HG03469 (cell line): ENCODE data around the gene SARNP.
"Not testable (repeated sequence)": the region's sequence is repeated elsewhere in the genome, so short reads cannot be mapped to it uniquely, and the experiment has no call there.

Experiments
- ATAC-seq: cut with Tn5 transposase; IDR thresholded peaks from one replicate; pipeline ENCODE4 v1.9.1; 2021; ENCODE audit warnings: mild to moderate bottlenecking, moderate library complexity, moderate number of reproducible peaks; ENCODE audit not compliant: unreplicated experiment

Gene SARNP

DNA sequence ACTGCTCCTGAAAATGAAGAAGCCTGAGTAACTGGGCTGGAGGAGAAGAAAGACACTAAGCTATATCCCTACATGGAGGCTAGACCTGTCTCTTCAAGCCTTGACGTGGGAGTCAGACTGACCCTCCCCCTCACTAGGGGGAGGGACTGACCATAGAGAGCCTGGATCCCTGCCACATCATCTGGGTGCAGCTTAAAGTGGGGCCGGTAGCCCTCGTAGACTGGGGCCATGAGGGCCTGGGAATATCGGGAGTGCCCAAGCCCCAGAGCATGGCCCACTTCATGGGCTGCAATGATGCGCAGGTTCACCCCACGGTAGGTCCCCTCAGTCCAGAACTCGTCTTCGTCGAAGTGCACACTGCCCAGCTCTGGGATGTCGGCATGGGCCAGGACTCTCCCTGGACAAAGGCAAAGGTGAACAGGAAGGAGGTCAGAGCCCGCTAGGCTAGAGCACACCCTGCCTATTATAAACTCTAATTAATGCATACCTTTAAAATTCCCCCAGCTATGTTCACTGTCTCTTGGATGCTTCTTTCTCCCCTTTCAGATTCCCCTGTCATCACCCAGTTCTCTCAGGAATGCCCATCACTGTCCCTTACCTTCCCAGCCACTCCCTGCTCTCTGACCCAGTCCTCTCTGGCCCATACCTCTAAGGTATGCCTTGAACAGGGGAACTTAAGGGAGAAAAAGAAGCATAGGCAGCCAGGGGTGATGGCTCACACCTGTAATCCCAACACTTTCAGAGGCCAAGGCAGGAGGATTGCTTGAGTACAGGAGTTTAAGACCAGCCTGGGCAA is 22.0 kb upstream of the SARNP start:
- no peak for ATAC-seq

DNA sequence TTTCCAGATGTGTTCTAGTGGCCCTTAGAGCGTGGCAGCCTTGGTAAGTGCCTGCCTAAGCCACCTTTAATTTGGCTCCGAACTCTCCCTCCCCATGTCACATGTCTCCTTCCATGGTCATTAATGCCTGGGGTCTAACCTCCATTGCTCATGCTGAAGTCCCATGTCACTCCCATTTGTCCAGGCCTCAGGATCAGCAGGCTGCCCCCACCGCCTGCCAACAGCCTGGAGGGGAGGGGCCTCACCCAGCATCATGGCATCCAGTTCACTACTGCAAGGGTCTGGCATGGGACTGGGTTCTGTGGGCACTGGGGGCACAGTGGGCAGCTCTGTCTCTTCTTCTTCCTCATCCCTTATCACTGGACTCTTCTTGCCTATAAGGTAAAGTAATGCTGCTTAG is 20.8 kb upstream of the SARNP start:
- no peak for ATAC-seq

DNA sequence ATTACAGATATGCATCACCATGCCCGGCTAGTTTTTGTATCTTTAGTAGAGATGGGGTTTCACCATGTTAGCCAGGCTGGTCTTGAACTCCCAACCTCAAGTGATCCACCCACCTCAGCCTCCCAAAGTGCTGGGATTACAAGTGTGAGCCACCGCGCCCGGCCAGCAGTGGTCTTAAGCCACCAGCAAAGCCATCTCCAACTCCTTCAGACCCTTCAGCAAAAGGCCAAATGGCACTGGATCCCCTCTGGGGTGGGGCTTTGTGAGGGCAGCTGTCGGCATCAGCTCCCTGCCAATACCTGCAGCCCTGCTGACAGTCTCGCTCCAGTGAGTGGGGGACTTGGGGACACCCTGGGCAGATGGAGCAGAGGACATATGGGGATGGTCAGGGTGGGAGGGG is 16.9 kb upstream of the SARNP start:
- ATAC-seq = not testable (repeated sequence)

- ATAC-seq = no peak
Observed at GRCh38 chr12:55833056-55833455, 15.5 kb upstream of the SARNP start.

DNA sequence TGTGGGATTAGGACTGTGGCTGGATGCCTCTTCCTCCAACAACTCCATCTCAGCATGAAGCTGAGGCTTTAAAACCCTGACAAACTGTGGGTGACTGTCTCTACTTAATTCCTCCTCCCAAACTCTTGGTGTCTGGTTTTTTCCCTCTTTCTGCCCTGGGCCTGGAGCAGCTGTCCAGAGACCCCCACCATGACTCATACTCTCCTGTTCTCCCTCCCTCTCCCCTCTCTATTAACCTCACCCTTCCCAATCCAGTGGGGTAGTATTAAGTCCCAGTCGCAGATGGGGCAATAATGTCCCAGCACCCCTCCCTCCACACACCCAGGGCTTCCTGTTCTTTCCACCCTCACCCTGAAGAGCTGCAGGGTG is 13.9 kb upstream of the SARNP start:
- ATAC-seq = no peak

- no peak for ATAC-seq
Observed at GRCh38 chr12:55830601-55831446, 13.3 kb upstream of the SARNP start.

GRCh38 chr12:55829967-55830600 is 12.6 kb upstream of the SARNP start:
- ATAC-seq = peak; percentile 11

DNA sequence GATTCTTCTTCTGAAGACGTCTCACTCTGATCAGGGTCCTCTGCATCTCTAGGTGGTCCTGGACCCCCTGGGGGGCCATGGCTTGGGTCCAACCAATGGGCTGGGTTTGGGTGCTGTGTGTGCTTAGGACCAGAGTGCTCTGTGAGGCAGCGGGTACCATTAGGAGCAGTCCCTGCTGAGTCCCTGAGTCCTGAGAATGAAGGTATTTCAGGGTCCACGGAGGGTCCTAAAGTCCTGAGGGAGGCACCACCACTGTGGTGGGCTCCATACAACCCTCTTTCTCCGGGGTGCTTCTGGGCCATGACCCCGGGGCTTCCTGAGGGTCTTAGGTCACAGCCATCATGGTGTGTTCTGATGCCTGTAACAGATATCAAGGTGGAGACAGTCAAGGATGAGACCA is 10.8 kb upstream of the SARNP start:
- ATAC-seq = no peak

DNA sequence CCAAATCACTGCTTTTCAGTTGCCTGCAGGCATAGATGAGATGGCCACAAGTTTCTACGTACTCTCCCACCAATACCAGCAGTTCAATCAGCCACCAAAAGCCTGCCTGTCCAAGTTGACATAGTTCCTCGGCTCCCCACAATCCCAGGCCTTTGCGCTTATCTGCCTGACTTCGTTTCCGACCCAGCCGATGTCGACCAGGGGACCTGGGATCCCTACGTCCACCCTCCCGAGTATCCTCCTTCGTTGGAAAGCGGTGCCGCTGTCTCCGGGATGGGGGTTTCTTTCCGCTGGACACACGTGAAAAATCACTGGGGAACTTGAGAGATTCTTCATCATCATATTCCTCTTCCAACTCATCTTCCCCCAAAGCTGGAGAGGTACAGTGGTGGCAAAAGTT is 10.3 kb upstream of the SARNP start:
- ATAC-seq = no peak

DNA sequence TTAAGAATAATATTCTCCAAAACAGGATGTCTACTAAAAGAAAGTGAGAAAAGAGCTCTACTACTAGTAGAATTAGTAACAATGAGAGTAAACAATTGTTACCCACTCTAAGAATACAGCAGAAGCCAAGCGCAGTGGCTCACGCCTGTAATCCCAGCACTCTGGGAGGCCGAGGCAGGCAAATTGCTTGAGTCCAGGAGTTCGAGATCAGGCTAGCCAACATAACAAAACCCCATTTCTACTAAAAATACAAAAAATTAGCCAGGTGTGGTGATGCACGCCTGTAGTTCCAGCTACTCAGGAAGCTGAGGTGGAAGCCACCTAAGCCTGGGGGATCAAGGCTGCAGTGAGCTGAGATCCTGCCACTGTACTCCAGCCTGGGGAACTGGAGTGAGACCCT is 7.2 kb upstream of the SARNP start:
- ATAC-seq = no peak

GRCh38 chr12:55823419-55823818 is 5.9 kb upstream of the SARNP start:
- no peak for ATAC-seq

DNA sequence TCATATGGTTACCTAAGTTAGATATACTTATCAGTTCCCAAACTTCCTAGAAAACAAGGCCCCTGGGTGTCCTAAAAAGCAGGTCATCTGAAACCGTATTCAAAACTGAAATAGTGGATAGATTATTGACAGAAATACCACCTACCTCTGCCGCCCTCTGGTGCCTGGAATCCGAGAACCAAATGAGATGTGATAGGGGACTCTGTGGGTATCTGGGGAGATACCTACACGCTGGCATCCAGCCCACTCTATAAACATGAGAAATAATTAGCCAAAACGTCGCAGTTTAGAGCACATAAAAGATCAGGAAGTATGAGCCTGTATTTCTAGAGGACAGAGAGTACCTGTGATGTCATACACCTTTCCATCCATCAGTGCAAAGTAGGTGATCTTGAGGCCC is 4.7 kb upstream of the SARNP start:
- ATAC-seq = no peak

- no peak for ATAC-seq
Observed at GRCh38 chr12:55820679-55821078, 3.2 kb upstream of the SARNP start.

DNA sequence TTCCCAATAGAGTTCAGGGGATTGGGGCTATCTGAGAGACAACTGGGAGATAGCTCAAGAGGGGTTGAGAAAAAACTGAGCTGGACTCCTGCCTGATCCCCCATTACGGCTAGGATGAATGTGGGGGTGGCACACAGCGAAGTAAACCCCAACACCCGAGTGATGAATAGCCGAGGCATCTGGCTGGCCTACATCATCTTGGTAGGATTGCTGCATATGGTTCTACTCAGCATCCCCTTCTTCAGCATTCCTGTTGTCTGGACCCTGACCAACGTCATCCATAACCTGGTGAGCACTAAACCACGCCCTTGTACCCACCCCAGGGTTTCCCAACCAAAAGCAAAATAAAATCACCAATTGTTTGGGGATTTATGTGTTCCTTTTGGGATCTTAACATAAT is 1.4 kb upstream of the SARNP start:
- ATAC-seq = no peak

DNA sequence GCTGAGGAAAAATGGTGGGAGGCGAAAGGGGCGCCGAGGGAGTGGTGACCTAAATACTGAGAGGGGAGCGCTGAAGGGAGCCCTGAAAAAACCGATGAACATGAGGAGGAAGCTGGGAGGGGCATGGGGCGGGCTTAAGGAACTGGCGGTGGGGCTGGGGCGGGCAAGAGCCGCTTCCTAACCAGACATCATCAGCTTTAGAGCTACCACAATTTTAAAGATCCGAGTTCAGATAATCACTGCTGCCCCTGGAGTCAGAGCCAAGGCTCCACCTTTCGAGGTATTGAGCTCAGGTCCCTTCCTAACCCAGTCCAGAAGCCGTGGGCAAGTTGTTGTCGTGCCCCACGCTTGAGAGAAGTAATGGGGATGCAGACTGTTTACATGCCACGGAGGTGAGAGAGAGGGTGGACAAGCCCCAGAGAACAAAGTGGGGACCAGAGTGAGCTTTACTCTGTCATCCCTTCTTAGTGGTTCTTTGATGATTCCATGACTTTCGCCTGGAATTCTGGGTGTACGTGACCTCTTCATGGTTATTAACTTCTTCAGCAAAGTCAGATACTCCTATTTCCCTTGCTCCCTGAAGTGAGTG is 710 bp upstream of the SARNP start:
- no peak for ATAC-seq

GRCh38 chr12:55816881-55817344 is 611 bp downstream of the SARNP start:
- ATAC-seq = no peak

- no peak for ATAC-seq
Observed at GRCh38 chr12:55815473-55815872, 2.1 kb downstream of the SARNP start.

DNA sequence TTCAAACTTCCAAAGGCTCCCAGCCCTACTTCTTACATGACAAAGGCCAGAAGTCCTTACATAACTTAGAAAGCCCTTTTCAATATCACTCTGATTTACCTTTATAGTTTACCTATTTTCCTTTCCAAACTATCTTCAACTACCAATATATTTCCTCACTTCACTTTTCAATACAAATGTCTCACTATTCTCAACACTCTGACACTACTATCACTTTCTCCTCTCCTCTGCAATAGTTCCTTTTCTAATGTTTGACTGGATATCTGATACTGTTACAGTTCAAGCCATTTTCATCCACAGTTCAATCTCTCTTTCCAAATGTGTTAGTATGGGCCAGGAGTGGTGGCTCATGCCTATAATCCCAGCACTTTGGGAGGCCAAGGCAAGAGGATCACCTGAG is 3.3 kb downstream of the SARNP start:
- ATAC-seq = no peak

- no peak for ATAC-seq
Observed at GRCh38 chr12:55812088-55812487, 5.4 kb downstream of the SARNP start.

GRCh38 chr12:55809274-55809673 is 8.2 kb downstream of the SARNP start:
- no peak for ATAC-seq

- ATAC-seq = no peak
Observed at GRCh38 chr12:55806982-55807381, 10.5 kb downstream of the SARNP start.
